Measurements from ENCODE around the gene CSRP1. TPM values are rescaled to one million over a fixed set of nuclear protein-coding genes. Genes with fewer than 3 reads are reported as not detected.

Gene CSRP1
- total and polyA plus RNA-seq, 9 of the 15 experiments (the other 6 are each of a cell fraction or from before 2014, with no cell fraction given), result 6.8 to 39.4 (median 23.7) TPM

- no peak for TF ChIP-seq GATA2 (CRISPR knock-in tag; IDR thresholded peaks at IDR 0.05)
- no peak for TF ChIP-seq ZBTB12 (CRISPR knock-in tag; IDR thresholded peaks at IDR 0.05)
Measured at GRCh38 chr1:201517631-201518030, 10.7 kb upstream of the CSRP1 start (continued).

- CTCF ChIA-PET (ENCODE audit: low intra/inter-chr PET ratio), result interaction anchor here (1.1 kb wide), 1 partner anchor 81 kb away, joined by 3 read pairs; no protein-coding TSS in a partner anchor
- Histone ChIP-seq H3K9ac (ENCODE audit: insufficient read depth in 1 of 2, low read depth in 2 of 2, low read length in 2 of 2) (no peak overlapping the region), H3K4me3 (no peak overlapping the region), H3K27me3 (ENCODE audit: control insufficient read depth in 2 of 2, insufficient read depth in 2 of 2, low read length in 2 of 2) (no peaks in the 10 kb centered on the region), H3K9me1 (ENCODE audit: control insufficient read depth, insufficient read depth, low read length) (no peaks in the 10 kb centered on the region), H3K9me3 (replicated peaks; ENCODE audit: control insufficient read depth, insufficient read depth, low read depth, low read length) (no peaks in the 10 kb centered on the region), H3K27ac (ENCODE audit: extremely low read depth, low read depth, low read length) (no peak overlapping the region), H3K4me1 (replicated peaks in 1 of 2; ENCODE audit: control insufficient read depth in 2 of 2, insufficient read depth in 2 of 2, low read length in 2 of 2) (peaks cover 18 to 39% of the 10 kb centered on the region in 2 experiments), H3K36me3 (ENCODE audit: control insufficient read depth, insufficient read depth, low read length) (no peaks in the 10 kb centered on the region), H3K79me2 (ENCODE audit: control insufficient read depth, insufficient read depth, low read length) (no peaks in the 10 kb centered on the region), H4K20me1 (replicated peaks; ENCODE audit: control insufficient read depth, insufficient read depth, low read length) (no peaks in the 10 kb centered on the region), H3K4me2 (ENCODE audit: insufficient read depth, low read length) (no peak overlapping the region), H2AFZ (ENCODE audit: low read depth, low read length) (no peak overlapping the region)
- DNase-seq (ENCODE audit: extremely low read depth in 1 of 4, low spot score in 3 of 4), result peak in 2 of 4 experiments; percentile 36 to 50
- FAIRE-seq, result no peak
- intact Hi-C loops (cut with micrococcal nuclease), result no loop called here
- WGBS (ENCODE audit: insufficient coverage, low coverage, missing lambda C conversion rate), result 55% methylated on average over 2 of the region's 2 CpGs
- TF ChIP-seq POLR2B (IDR thresholded peaks at IDR 0.05; ENCODE audit: low read depth, partially characterized antibody) (no peak), PRDM10 (IDR thresholded peaks at IDR 0.05; ENCODE audit: partially characterized antibody) (no peak), ARID1B (IDR thresholded peaks at IDR 0.05) (0 out of 2 replicates have a peak, but pooled peaks have one; percentile 15)
- no peak for ATAC-seq
- BruUV-seq (replicated peaks), result no TSS peak
- in situ Hi-C loops (cut with MboI), result no loop called here
- POLR2A ChIA-PET, result interaction anchor here (0.5 to 1.6 kb wide), 4 partner anchors 18 to 190 kb away, joined by 3 to 4 read pairs (median 3); no protein-coding TSS in a partner anchor
Measured at GRCh38 chr1:201516511-201517127, 9.7 kb upstream of the CSRP1 start.
